GM10847 (cell line): ENCODE data around the gene PTDSS2.

Experiments used
- POLR2A ChIP-seq: IDR thresholded peaks from 2 replicates; pipeline ENCODE4 v1.6.1; 2011; ENCODE audit not compliant: insufficient read length; ENCODE audit errors: extremely low read depth

Gene PTDSS2

GRCh38 chr11:530960-531831 is 81.1 kb downstream of the PTDSS2 start:
- no peak for TF ChIP-seq POLR2A

GRCh38 chr11:531919-532526 is 81.9 kb downstream of the PTDSS2 start:
- TF ChIP-seq POLR2A, result no peak

GRCh38 chr11:532527-532985 is 82.5 kb downstream of the PTDSS2 start:
- TF ChIP-seq POLR2A, result no peak

GRCh38 chr11:532986-533585 is 83.0 kb downstream of the PTDSS2 start:
- TF ChIP-seq POLR2A, result no peak

GRCh38 chr11:533586-534395 is 83.7 kb downstream of the PTDSS2 start:
- TF ChIP-seq POLR2A, result no peak

GRCh38 chr11:534396-535209 is 84.5 kb downstream of the PTDSS2 start:
- TF ChIP-seq POLR2A, result no peak

GRCh38 chr11:535210-535518 is 85.1 kb downstream of the PTDSS2 start:
- TF ChIP-seq POLR2A, result no peak

- TF ChIP-seq POLR2A, result peak; percentile 70
These were observed 85.7 kb downstream of the PTDSS2 start, which contains the start of gene HRAS for GRCh38 chr11:535519-536454. TSS of gene HRAS (minus strand) at chr11:535576.

- TF ChIP-seq POLR2A, result no peak
These were observed 87.0 kb downstream of the PTDSS2 start, which contains the start of gene LRRC56 for GRCh38 chr11:536841-537621. TSS of gene LRRC56 (plus strand) at chr11:537527. CDS start at chr11:540685, 3,158 bp downstream.

- TF ChIP-seq POLR2A, result no peak
These were observed 87.7 kb downstream of the PTDSS2 start for GRCh38 chr11:537622-538430.

- TF ChIP-seq POLR2A, result no peak
These were observed 88.5 kb downstream of the PTDSS2 start for GRCh38 chr11:538431-539051.

- TF ChIP-seq POLR2A, result no peak
These were observed 89.9 kb downstream of the PTDSS2 start for GRCh38 chr11:539971-540481.
